HCT116 (cell line): ENCODE data around the gene UBE2R2. TPM values are rescaled to one million over a fixed set of nuclear protein-coding genes. Genes with fewer than 3 reads are reported as not detected.

ENCODE experiments used
- ATAC-seq: fragments of 200-7000 bp; cut with Tn5 transposase; 2 replicates; pipeline ENCODE4 v1.9.1; 2020; ENCODE audit warnings: mild to moderate bottlenecking, moderate library complexity
- BruUV-seq: library from RNA; stranded (reverse); fragments of 400-500 nt; replicated peaks from 2 replicates; lab custom pipeline; 2021; lab: Mats Ljungman, UMichigan
- CTCF ChIA-PET: fragments of 300-600 bp; sonication (Branson Sonifier 250); formaldehyde crosslinking; loops from one replicate; lab custom pipeline; 2021; ENCODE audit warnings: antibody characterized with exemption; lab: Charles Lee
- POLR2A ChIA-PET: fragments of 300-600, 350-600 bp; sonication (Branson Sonifier 250); formaldehyde crosslinking; loops from one replicate; lab custom pipeline; 2021; ENCODE audit warnings: antibody characterized with exemption; lab: Charles Lee
- RAD21 ChIA-PET, 2 experiments: fragments of 300-600 bp; sonication (Branson Sonifier 250); formaldehyde crosslinking; loops; one replicate each; lab custom pipeline; 2023; ENCODE audit warnings: low total read pairs in 2 of 2; ENCODE audit not compliant: uncharacterized antibody in 2 of 2, unreplicated experiment in 2 of 2, low non-redundant PET in 1 of 2; lab: Charles Lee
- DNase-seq: peaks from one replicate; pipeline ENCODE4 v3.0.0-alpha.2; 2010; ENCODE audit warnings: low read depth, low spot score
- H2AFZ ChIP-seq: fragments of 200-600 bp; shearing (Covaris generic), sonication (generic); 2 replicates; pipeline ENCODE4 v1.6.1; 2017; ENCODE audit warnings: low read depth, mixed run types, mixed read lengths, antibody characterized with exemption, low read length; ENCODE audit not compliant: poor library complexity, severe bottlenecking
- H3K27ac ChIP-seq: 2 replicates; pipeline ENCODE4 v1.5.1; 2012; ENCODE audit warnings: low read depth, low read length
- H3K27me3 ChIP-seq: fragments of 200-600 bp; sonication (generic); 2 replicates; pipeline ENCODE4 v1.6.1; 2016; ENCODE audit warnings: mixed run types, low read length, mixed read lengths; ENCODE audit not compliant: insufficient read depth
- H3K36me3 ChIP-seq, 2 experiments: fragments of 200-500 bp in 1 of 2; fragments of 200-600 bp in 1 of 2; sonication (Bioruptor generic) in 1 of 2; sonication (generic) in 1 of 2; 2 replicates each; pipeline versions ENCODE4 v1.5.1 to v1.6.1; 2014 to 2016; ENCODE audit warnings: low read length in 2 of 2, inconsistent platforms in 1 of 2, mixed read lengths in 1 of 2, mixed run types in 1 of 2; ENCODE audit not compliant: insufficient read depth in 2 of 2, control insufficient read depth in 1 of 2
- H3K4me1 ChIP-seq, 2 experiments: fragments of 200-600 bp in 1 of 2; sonication (generic) in 1 of 2; 2 replicates each; pipeline versions ENCODE4 v1.5.1 to v1.6.1; 2012 to 2017; ENCODE audit warnings: low read length in 2 of 2, inconsistent platforms in 1 of 2, mild to moderate bottlenecking in 1 of 2, mixed read lengths in 1 of 2, mixed run types in 1 of 2, moderate library complexity in 1 of 2; ENCODE audit not compliant: insufficient read depth in 2 of 2, control insufficient read depth in 1 of 2
- H3K4me2 ChIP-seq: fragments of 200-600 bp; sonication (generic); 2 replicates; pipeline ENCODE4 v1.6.1; 2017; ENCODE audit warnings: mixed run types, low read length, mixed read lengths
- H3K4me3 ChIP-seq, 2 experiments: fragments of 200-600 bp in 1 of 2; sonication (generic) in 1 of 2; replicated peaks in 1 of 2; 2 replicates each; pipeline ENCODE4 v1.5.1; 2011 to 2016; ENCODE audit warnings: low read length in 2 of 2, control low read depth in 1 of 2, low read depth in 1 of 2, mild to moderate bottlenecking in 1 of 2, mixed read lengths in 1 of 2, mixed run types in 1 of 2
- H3K79me2 ChIP-seq: fragments of 200-600 bp; sonication (generic); 2 replicates; pipeline ENCODE4 v1.6.1; 2017; ENCODE audit warnings: mild to moderate bottlenecking, mixed run types, low read length, moderate library complexity, mixed read lengths; ENCODE audit not compliant: insufficient read depth
- H3K9ac ChIP-seq: fragments of 200-600 bp; sonication (generic); 2 replicates; pipeline ENCODE4 v1.6.1; 2016; ENCODE audit warnings: low read length, mixed read lengths
- H3K9me2 ChIP-seq: fragments of 200-600 bp; sonication (generic), shearing (Covaris generic); 2 replicates; pipeline ENCODE4 v1.6.1; 2017; ENCODE audit warnings: mixed run types, mild to moderate bottlenecking, moderate library complexity; ENCODE audit not compliant: insufficient read depth
- H3K9me3 ChIP-seq, 2 experiments: fragments of 200-500 bp in 1 of 2; fragments of 200-600 bp in 1 of 2; sonication (Bioruptor generic) in 1 of 2; sonication (generic) in 1 of 2; 2 replicates each; pipeline ENCODE4 v1.6.1; 2014 to 2017; ENCODE audit warnings: low read length in 2 of 2, mixed read lengths in 2 of 2, inconsistent platforms in 1 of 2, low read depth in 1 of 2, mild to moderate bottlenecking in 1 of 2, mixed run types in 1 of 2, moderate library complexity in 1 of 2; ENCODE audit not compliant: control insufficient read depth in 1 of 2, insufficient read depth in 1 of 2
- H4K20me1 ChIP-seq: fragments of 200-600 bp; sonication (generic), shearing (Covaris generic); 2 replicates; pipeline ENCODE4 v1.6.1; 2017; ENCODE audit warnings: mixed run types, mild to moderate bottlenecking, moderate library complexity; ENCODE audit not compliant: insufficient read depth
- CBX3 ChIP-seq: IDR thresholded peaks from 2 replicates; pipeline ENCODE4 v1.6.1; 2012; ENCODE audit warnings: low read depth
- CEBPB ChIP-seq: IDR thresholded peaks from 2 replicates; pipeline ENCODE4 v1.6.1; 2012; ENCODE audit warnings: low read depth
- CTCF ChIP-seq, 3 experiments: fragments of 200-600 bp in 1 of 3; sonication (generic) in 1 of 3; IDR thresholded peaks in 2 of 3; conservative IDR thresholded peaks in 1 of 3; 2 replicates each; pipeline ENCODE4 v1.5.1; 2012 to 2017; ENCODE audit warnings: low read depth in 2 of 3, low read length in 2 of 3, antibody characterized with exemption in 1 of 3, borderline replicate concordance in 1 of 3, control low read depth in 1 of 3, mild to moderate bottlenecking in 1 of 3, mixed read lengths in 1 of 3, mixed run types in 1 of 3, moderate library complexity in 1 of 3; ENCODE audit not compliant: insufficient read depth in 1 of 3
- EGR1 ChIP-seq: IDR thresholded peaks from 2 replicates; pipeline ENCODE4 v1.6.1; 2012; ENCODE audit warnings: low read depth
- ELF1 ChIP-seq: IDR thresholded peaks from 2 replicates; pipeline ENCODE4 v1.6.1; 2012; ENCODE audit warnings: low read depth, borderline replicate concordance
- EZH2 ChIP-seq: fragments of 200-600 bp; sonication (generic); IDR thresholded peaks from 2 replicates; pipeline ENCODE4 v1.6.1; 2017; ENCODE audit warnings: antibody characterized with exemption, mixed run types
- EZH2phosphoT487 ChIP-seq: fragments of 200-600 bp; IDR thresholded peaks from 2 replicates; pipeline ENCODE4 v1.6.1; 2018; ENCODE audit warnings: antibody characterized with exemption, borderline replicate concordance
- FOSL1 ChIP-seq: IDR thresholded peaks from 2 replicates; pipeline ENCODE4 v1.6.1; 2012; ENCODE audit warnings: low read depth
- JUND ChIP-seq: IDR thresholded peaks from 2 replicates; pipeline ENCODE4 v1.6.1; 2012
- MAX ChIP-seq: IDR thresholded peaks from 2 replicates; pipeline ENCODE4 v1.6.1; 2012
- POLR2A ChIP-seq: IDR thresholded peaks from 2 replicates; pipeline ENCODE4 v1.7.0; 2011; ENCODE audit warnings: borderline replicate concordance; ENCODE audit not compliant: insufficient read depth, insufficient read length; ENCODE audit errors: extremely low read depth
- POLR2AphosphoS5 ChIP-seq: IDR thresholded peaks from 2 replicates; pipeline ENCODE4 v1.6.1; 2011; ENCODE audit warnings: mild to moderate bottlenecking, low read depth, low read length, moderate library complexity
- RAD21 ChIP-seq: IDR thresholded peaks from 2 replicates; pipeline ENCODE4 v1.6.1; 2012; ENCODE audit warnings: low read depth, mild to moderate bottlenecking
- SIN3A ChIP-seq: IDR thresholded peaks from 2 replicates; pipeline ENCODE4 v1.6.1; 2012; ENCODE audit warnings: low read depth
- SP1 ChIP-seq: IDR thresholded peaks from 2 replicates; pipeline ENCODE4 v1.6.1; 2012; ENCODE audit warnings: low read depth
- YY1 ChIP-seq: IDR thresholded peaks from 2 replicates; pipeline ENCODE4 v1.6.1; 2011; ENCODE audit warnings: low read length, low read depth, moderate library complexity, mild to moderate bottlenecking; ENCODE audit not compliant: insufficient replicate concordance; ENCODE audit errors: extremely low read depth
- ZBTB33 ChIP-seq: IDR thresholded peaks from 2 replicates; pipeline ENCODE4 v1.6.1; 2011; ENCODE audit warnings: mild to moderate bottlenecking, low read length, moderate library complexity; ENCODE audit not compliant: insufficient replicate concordance; ENCODE audit errors: extremely low read depth
- ZFX ChIP-seq: fragments of 450-650 bp; IDR thresholded peaks from 2 replicates; pipeline ENCODE4 v1.6.1; 2017
- ZNF274 ChIP-seq: fragments of 200-500 bp; sonication (Bioruptor generic); IDR thresholded peaks from 2 replicates; pipeline ENCODE4 v1.6.1; 2014; ENCODE audit warnings: mild to moderate bottlenecking, low read depth, low read length, inconsistent platforms
- intact Hi-C: fragments of 100-400 bp; cut with micrococcal nuclease; formaldehyde crosslinking; loops from 2 replicates; pipeline ENCODE4 v1.10.0; 2022
- total RNA-seq: library from RNA; stranded (reverse); gene quantifications from one replicate; pipeline ENCODE4 v1.2.1, GENCODE V29; 2021; ENCODE audit not compliant: unreplicated experiment
- TF ChIP-seq, protein P1 (sequence below): IDR thresholded peaks from 2 replicates; pipeline ENCODE4 v1.6.1; 2012
- TF ChIP-seq, protein P2 (sequence below): IDR thresholded peaks from 2 replicates; pipeline ENCODE4 v1.6.1; 2012; ENCODE audit warnings: low read depth

UBE2R2 gene
- total RNA-seq, 1 experiment from 2014 or later: 47.0 TPM

DNA sequence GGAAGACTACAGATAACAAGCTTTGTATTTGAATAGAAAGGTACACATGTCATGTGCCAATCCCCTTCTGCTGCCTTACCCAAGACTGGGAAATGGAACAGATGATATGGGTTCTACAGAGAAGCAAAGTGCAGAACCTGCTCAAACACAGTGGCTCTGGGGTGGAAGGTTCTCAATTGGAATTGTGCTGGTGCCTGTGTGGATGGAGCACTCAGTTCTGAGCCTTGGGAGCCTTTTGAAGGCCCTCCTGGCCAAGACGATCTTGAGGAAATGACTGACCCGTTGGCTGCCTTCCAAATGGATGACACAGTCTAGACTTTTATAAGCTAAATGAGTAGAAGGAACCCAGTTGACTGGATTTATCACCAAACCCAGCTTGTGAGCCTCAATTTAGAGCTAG, 25.8 kb upstream of the UBE2R2 start:
- Histone ChIP-seq H3K79me2 (no peaks in the 10 kb centered on the region), H3K4me3 (no peak overlapping the region), H3K27ac (no peak overlapping the region), H3K27me3 (no peaks in the 10 kb centered on the region), H3K9me2 (no peaks in the 10 kb centered on the region), H3K4me1 (peaks cover 5 to 12% of the 10 kb centered on the region in 2 experiments; a peak in 3 of 4 replicates), H2AFZ (no peak overlapping the region), H4K20me1 (no peaks in the 10 kb centered on the region), H3K9ac (no peak overlapping the region), H3K4me2 (peak overlapping the region; percentile 44), H3K9me3 (no peaks in the 10 kb centered on the region), H3K36me3 (no peaks in the 10 kb centered on the region)
- ChIA-PET CTCF (interaction anchor here (0.8 to 1.9 kb wide), 2 partner anchors 12 to 22 kb away, joined by 5 to 9 read pairs; no protein-coding TSS in a partner anchor), RAD21 (no interaction called here), POLR2A (no interaction called here)
- intact Hi-C loops: no loop called here
- no TSS peak for BruUV-seq
- ATAC-seq (peak; percentile 50; the same call in 1 of the 2 replicates), DNase-seq (peak; percentile 48)
- TF ChIP-seq YY1: no peak
- TF ChIP-seq POLR2A: no peak
- no peak for TF ChIP-seq JUND
- TF ChIP-seq EZH2: no peak
- no peak for TF ChIP-seq ELF1
- TF ChIP-seq ZNF274: no peak
- peak; percentile 46; the same call in 1 of the 2 replicates for TF ChIP-seq CBX3
- TF ChIP-seq, protein P1, sequence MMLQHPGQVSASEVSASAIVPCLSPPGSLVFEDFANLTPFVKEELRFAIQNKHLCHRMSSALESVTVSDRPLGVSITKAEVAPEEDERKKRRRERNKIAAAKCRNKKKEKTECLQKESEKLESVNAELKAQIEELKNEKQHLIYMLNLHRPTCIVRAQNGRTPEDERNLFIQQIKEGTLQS: no peak
- TF ChIP-seq ZBTB33: no peak
- TF ChIP-seq, protein P2, sequence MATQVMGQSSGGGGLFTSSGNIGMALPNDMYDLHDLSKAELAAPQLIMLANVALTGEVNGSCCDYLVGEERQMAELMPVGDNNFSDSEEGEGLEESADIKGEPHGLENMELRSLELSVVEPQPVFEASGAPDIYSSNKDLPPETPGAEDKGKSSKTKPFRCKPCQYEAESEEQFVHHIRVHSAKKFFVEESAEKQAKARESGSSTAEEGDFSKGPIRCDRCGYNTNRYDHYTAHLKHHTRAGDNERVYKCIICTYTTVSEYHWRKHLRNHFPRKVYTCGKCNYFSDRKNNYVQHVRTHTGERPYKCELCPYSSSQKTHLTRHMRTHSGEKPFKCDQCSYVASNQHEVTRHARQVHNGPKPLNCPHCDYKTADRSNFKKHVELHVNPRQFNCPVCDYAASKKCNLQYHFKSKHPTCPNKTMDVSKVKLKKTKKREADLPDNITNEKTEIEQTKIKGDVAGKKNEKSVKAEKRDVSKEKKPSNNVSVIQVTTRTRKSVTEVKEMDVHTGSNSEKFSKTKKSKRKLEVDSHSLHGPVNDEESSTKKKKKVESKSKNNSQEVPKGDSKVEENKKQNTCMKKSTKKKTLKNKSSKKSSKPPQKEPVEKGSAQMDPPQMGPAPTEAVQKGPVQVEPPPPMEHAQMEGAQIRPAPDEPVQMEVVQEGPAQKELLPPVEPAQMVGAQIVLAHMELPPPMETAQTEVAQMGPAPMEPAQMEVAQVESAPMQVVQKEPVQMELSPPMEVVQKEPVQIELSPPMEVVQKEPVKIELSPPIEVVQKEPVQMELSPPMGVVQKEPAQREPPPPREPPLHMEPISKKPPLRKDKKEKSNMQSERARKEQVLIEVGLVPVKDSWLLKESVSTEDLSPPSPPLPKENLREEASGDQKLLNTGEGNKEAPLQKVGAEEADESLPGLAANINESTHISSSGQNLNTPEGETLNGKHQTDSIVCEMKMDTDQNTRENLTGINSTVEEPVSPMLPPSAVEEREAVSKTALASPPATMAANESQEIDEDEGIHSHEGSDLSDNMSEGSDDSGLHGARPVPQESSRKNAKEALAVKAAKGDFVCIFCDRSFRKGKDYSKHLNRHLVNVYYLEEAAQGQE: no peak
- no peak for TF ChIP-seq CEBPB
- TF ChIP-seq CTCF (IDR thresholded peaks at IDR 0.05 in 2 of 3, conservative IDR thresholded peaks at IDR 0.05 in 1 of 3; ENCODE audit: borderline replicate concordance in 1 of 3, insufficient read depth in 1 of 3, low read depth in 2 of 3, low read length in 2 of 3): no peak
- TF ChIP-seq EZH2phosphoT487: no peak
- no peak for TF ChIP-seq ZFX
- TF ChIP-seq EGR1: no peak
- TF ChIP-seq SP1: no peak
- TF ChIP-seq SIN3A: no peak
- TF ChIP-seq POLR2AphosphoS5: no peak
- TF ChIP-seq FOSL1: 0 out of 2 replicates have a peak, but pooled peaks have one; percentile 31
- TF ChIP-seq RAD21: no peak
- TF ChIP-seq MAX: peak; percentile 43; the same call in 1 of the 2 replicates
